ENCODE results near the gene MOB3B.

MOB3B gene

GRCh38 chr9:27496135-27496504 lies 33.5 kb downstream of the MOB3B start:
- no peak for TF ChIP-seq CTCF (IDR thresholded peaks at IDR 0.05; ENCODE audit: low read depth, low read length, poor library complexity, severe bottlenecking)
- TF ChIP-seq EZH2phosphoT487 (IDR thresholded peaks at IDR 0.05; ENCODE audit: borderline replicate concordance, low read length), result no peak
- H4K20me1 ChIP-seq (ENCODE audit: control insufficient read depth, insufficient read depth, low read depth, low read length), result no peaks in the 10 kb centered on the region
- H3K4me2 ChIP-seq (ENCODE audit: low read length), result no peak overlapping the region
- H3F3A ChIP-seq (ENCODE audit: control insufficient read depth, insufficient read depth), result no peaks in the 10 kb centered on the region
- no peak overlapping the region for H3K27ac ChIP-seq (ENCODE audit: low read depth, low read length)
- H3K36me3 ChIP-seq (ENCODE audit: control insufficient read depth, low read length), result no peaks in the 10 kb centered on the region
- no peaks in the 10 kb centered on the region for H3K9me2 ChIP-seq (replicated peaks; ENCODE audit: control insufficient read depth, low read length)
- no peaks in the 10 kb centered on the region for H3K27me3 ChIP-seq (ENCODE audit: control insufficient read depth, low read length)
- no peaks in the 10 kb centered on the region for H3K9me3 ChIP-seq (ENCODE audit: control insufficient read depth, insufficient read depth, low read length)
- H3K4me1 ChIP-seq (ENCODE audit: control insufficient read depth, low read length), result no peaks in the 10 kb centered on the region
- no peaks in the 10 kb centered on the region for H3K79me2 ChIP-seq (ENCODE audit: control insufficient read depth, low read length)
- no peak overlapping the region for H3K4me3 ChIP-seq (ENCODE audit: low read length)

- H3K4me2 ChIP-seq (ENCODE audit: low read length), result no peak overlapping the region
- TF ChIP-seq CTCF (IDR thresholded peaks at IDR 0.05; ENCODE audit: low read depth, low read length, poor library complexity, severe bottlenecking) (no peak), EZH2phosphoT487 (IDR thresholded peaks at IDR 0.05; ENCODE audit: borderline replicate concordance, low read length) (no peak)
- no peak overlapping the region for H3K27ac ChIP-seq (ENCODE audit: low read depth, low read length)
- no peaks in the 10 kb centered on the region for H3F3A ChIP-seq (ENCODE audit: control insufficient read depth, insufficient read depth)
- H3K36me3 ChIP-seq (ENCODE audit: control insufficient read depth, low read length), result no peaks in the 10 kb centered on the region
- no peaks in the 10 kb centered on the region for H3K9me3 ChIP-seq (ENCODE audit: control insufficient read depth, insufficient read depth, low read length)
- H3K27me3 ChIP-seq (ENCODE audit: control insufficient read depth, low read length), result no peaks in the 10 kb centered on the region
- no peak overlapping the region for H3K4me3 ChIP-seq (ENCODE audit: low read length)
- no peaks in the 10 kb centered on the region for H4K20me1 ChIP-seq (ENCODE audit: control insufficient read depth, insufficient read depth, low read depth, low read length)
- H3K9me2 ChIP-seq (replicated peaks; ENCODE audit: control insufficient read depth, low read length), result no peaks in the 10 kb centered on the region
- no peaks in the 10 kb centered on the region for H3K79me2 ChIP-seq (ENCODE audit: control insufficient read depth, low read length)
- no peaks in the 10 kb centered on the region for H3K4me1 ChIP-seq (ENCODE audit: control insufficient read depth, low read length)
Measured at GRCh38 chr9:27495480-27496134, 34.0 kb downstream of the MOB3B start.

- Histone ChIP-seq H4K20me1 (ENCODE audit: control insufficient read depth, insufficient read depth, low read depth, low read length) (no peaks in the 10 kb centered on the region), H3F3A (ENCODE audit: control insufficient read depth, insufficient read depth) (no peaks in the 10 kb centered on the region), H3K27me3 (ENCODE audit: control insufficient read depth, low read length) (no peaks in the 10 kb centered on the region), H3K79me2 (ENCODE audit: control insufficient read depth, low read length) (no peaks in the 10 kb centered on the region), H3K4me3 (ENCODE audit: low read length) (no peak overlapping the region), H3K9me3 (ENCODE audit: control insufficient read depth, insufficient read depth, low read length) (no peaks in the 10 kb centered on the region), H3K36me3 (ENCODE audit: control insufficient read depth, low read length) (no peaks in the 10 kb centered on the region), H3K27ac (ENCODE audit: low read depth, low read length) (no peak overlapping the region), H3K4me1 (ENCODE audit: control insufficient read depth, low read length) (no peaks in the 10 kb centered on the region), H3K4me2 (ENCODE audit: low read length) (no peak overlapping the region), H3K9me2 (replicated peaks; ENCODE audit: control insufficient read depth, low read length) (no peaks in the 10 kb centered on the region)
- no peak for TF ChIP-seq EZH2phosphoT487 (IDR thresholded peaks at IDR 0.05; ENCODE audit: borderline replicate concordance, low read length)
- TF ChIP-seq CTCF (IDR thresholded peaks at IDR 0.05; ENCODE audit: low read depth, low read length, poor library complexity, severe bottlenecking), result no peak
Measured at GRCh38 chr9:27491154-27491553, 38.5 kb downstream of the MOB3B start.
